Measurements from ENCODE around the gene TUSC2.

The TUSC2 gene

DNA sequence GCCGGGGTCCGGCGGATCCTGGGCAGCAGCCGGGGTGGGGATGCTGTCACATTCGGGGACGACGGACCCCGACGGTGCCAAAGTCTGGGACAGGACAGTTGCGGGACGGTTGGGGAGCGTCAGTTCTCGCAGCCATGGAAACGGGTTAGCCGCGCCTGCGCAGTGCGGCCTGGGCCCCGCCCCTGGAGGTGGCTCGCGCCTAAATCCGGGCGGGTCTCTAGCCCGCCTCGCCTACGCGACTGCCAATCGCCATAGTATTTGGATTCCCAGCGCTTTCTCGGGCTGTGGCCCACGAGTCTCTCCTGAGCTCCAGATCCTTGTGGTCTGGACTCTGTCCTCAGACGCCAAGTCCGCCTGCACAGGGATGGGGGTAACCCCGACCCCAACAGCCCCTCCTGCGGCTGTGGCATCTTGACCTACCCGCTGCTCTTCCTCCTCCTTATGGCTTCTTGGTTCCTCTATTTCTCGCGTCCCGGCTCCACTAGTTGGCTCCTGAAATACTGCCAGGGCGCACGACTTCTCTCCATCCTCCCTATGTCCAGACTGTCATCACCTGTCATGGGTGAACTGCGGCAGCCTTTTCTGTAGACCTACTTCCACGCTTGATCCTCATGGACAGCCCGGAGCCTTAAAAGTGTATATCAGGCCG lies 17.7 kb upstream of the TUSC2 start, which contains the start of gene ZMYND10:
ZMYND10 (minus strand) TSS at position 147 of the 649 bp plus-strand sequence. CDS start 153 bp downstream, outside the sequence.
- Histone ChIP-seq H3K36me3 (peaks cover 28% of the 10 kb centered on the region), H3K27ac (no peak within 1 kb of the TSS), H3K9me3 (ENCODE audit: severe bottlenecking) (no peaks in the 10 kb centered on the region), H3K4me3 (ENCODE audit: low read depth, low read length) (peak within 1 kb of the TSS; percentile 46), H3K27me3 (ENCODE audit: insufficient read depth, low read depth, severe bottlenecking) (no peaks in the 10 kb centered on the region)
- DNase-seq: peak; percentile 84
- TF ChIP-seq, protein P1, sequence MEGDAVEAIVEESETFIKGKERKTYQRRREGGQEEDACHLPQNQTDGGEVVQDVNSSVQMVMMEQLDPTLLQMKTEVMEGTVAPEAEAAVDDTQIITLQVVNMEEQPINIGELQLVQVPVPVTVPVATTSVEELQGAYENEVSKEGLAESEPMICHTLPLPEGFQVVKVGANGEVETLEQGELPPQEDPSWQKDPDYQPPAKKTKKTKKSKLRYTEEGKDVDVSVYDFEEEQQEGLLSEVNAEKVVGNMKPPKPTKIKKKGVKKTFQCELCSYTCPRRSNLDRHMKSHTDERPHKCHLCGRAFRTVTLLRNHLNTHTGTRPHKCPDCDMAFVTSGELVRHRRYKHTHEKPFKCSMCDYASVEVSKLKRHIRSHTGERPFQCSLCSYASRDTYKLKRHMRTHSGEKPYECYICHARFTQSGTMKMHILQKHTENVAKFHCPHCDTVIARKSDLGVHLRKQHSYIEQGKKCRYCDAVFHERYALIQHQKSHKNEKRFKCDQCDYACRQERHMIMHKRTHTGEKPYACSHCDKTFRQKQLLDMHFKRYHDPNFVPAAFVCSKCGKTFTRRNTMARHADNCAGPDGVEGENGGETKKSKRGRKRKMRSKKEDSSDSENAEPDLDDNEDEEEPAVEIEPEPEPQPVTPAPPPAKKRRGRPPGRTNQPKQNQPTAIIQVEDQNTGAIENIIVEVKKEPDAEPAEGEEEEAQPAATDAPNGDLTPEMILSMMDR (IDR thresholded peaks at IDR 0.05; ENCODE audit: low read depth, low read length): no peak

DNA sequence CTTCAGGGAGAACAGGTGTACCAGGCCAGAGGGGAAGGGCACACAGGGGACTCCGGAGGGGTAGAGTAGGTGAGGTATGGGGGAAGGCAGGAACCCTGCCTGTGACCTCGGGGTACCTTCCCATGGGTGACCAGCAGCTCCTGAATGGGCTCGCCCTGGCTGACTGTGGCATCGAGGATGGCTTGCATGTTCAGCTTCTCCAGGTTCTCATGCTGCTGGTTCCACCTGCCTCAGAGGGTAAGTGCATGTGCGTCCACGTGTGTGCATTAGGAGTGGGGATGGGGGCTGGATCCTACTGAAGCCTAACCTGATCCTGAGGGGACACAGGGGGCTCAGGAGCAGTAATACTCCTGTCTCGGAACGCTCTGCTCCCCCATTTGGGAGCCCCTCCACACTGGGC lies 17.0 kb upstream of the TUSC2 start:
- peak overlapping the region; percentile 46 for H3K4me3 ChIP-seq (ENCODE audit: low read depth, low read length)
- H3K9me3 ChIP-seq (ENCODE audit: severe bottlenecking): no peaks in the 10 kb centered on the region
- H3K36me3 ChIP-seq: peaks cover 28% of the 10 kb centered on the region
- DNase-seq: no peak
- no peak overlapping the region for H3K27ac ChIP-seq
- H3K27me3 ChIP-seq (ENCODE audit: insufficient read depth, low read depth, severe bottlenecking): no peaks in the 10 kb centered on the region
- TF ChIP-seq, protein P1 (IDR thresholded peaks at IDR 0.05; ENCODE audit: low read depth, low read length): no peak

DNA sequence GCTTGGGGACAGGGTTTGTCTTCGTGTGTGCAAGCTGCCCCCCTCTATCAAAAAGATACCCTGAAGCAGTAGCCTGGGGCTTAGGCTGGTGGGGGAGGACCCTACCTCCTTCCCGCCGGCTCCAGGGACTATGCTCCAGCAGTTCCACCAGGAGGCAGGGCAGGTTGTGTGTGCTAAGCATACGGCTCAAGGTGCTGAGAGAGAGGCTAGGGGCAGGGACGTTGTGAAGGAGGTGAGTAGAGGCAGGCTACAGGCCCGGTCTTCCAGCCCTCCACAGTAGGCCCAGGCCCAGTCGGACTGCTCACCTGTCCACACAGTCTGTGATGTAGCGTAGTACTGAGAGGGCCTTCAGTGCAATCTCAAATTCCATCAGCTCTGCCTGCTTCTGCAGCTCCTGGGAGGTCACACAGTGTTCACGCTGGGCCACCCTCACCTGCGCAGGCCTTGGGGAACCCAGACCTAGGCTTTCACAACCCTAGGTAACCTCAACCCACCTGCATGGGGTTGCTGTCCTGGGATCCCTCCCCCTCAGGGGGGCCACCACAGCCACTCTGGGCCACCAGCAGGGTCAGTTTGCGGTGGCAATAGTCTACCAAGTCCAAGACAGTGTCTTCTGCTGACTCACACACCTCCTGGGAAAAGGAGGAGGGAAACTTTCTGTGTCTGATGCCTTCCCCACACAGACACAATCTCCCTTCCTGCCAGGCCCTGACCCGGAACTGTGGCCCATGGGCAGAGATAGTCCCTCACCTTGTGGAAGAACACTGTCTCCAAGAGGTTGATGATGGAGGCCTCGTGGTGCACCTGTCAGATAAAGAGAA lies 15.0 kb upstream of the TUSC2 start:
- no peak overlapping the region for H3K27ac ChIP-seq
- peaks cover 12% of the 10 kb centered on the region for H3K36me3 ChIP-seq
- peak; percentile 64 for DNase-seq
- H3K27me3 ChIP-seq (ENCODE audit: insufficient read depth, low read depth, severe bottlenecking): no peaks in the 10 kb centered on the region
- TF ChIP-seq, protein P1 (IDR thresholded peaks at IDR 0.05; ENCODE audit: low read depth, low read length): peak; percentile 66
- no peak overlapping the region for H3K4me3 ChIP-seq (ENCODE audit: low read depth, low read length)
- H3K9me3 ChIP-seq (ENCODE audit: severe bottlenecking): no peaks in the 10 kb centered on the region

DNA sequence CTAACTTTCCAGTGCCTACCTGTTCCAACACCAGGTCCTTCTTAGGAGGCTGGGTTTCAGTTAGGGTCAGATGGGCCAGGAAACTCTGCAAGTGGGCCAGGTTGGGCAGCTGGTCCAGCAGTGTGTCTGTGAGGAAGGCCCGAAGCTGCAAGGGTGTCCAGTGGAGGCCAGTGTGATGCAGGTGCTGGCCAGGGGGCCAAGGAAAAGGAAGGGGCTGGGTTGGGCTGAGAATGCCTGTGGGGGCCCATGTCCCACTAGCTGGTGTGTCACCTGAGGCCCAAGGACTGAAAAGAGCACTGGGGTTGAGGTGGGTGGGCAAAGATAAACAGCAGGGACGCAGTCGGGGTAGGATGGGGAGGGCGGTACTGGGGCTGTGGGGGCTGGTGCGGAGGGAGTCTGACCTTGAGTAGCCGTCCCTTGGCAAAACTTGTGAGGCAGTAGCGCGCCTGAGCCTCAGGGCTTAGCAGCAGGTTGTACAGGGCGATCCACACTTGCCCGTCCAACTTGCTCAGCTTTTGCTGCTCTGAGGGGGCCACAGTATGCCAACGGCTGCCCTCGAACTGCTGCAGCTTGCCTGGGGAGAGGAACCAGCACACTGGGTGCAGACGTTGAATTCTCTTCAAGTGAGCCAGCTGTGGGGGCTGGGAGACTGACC lies 14.1 kb upstream of the TUSC2 start:
- no peak for DNase-seq
- H3K27me3 ChIP-seq (ENCODE audit: insufficient read depth, low read depth, severe bottlenecking): no peaks in the 10 kb centered on the region
- no peak overlapping the region for H3K4me3 ChIP-seq (ENCODE audit: low read depth, low read length)
- TF ChIP-seq, protein P1 (IDR thresholded peaks at IDR 0.05; ENCODE audit: low read depth, low read length): no peak
- peaks cover 4% of the 10 kb centered on the region for H3K36me3 ChIP-seq
- no peaks in the 10 kb centered on the region for H3K9me3 ChIP-seq (ENCODE audit: severe bottlenecking)
- no peak overlapping the region for H3K27ac ChIP-seq

DNA sequence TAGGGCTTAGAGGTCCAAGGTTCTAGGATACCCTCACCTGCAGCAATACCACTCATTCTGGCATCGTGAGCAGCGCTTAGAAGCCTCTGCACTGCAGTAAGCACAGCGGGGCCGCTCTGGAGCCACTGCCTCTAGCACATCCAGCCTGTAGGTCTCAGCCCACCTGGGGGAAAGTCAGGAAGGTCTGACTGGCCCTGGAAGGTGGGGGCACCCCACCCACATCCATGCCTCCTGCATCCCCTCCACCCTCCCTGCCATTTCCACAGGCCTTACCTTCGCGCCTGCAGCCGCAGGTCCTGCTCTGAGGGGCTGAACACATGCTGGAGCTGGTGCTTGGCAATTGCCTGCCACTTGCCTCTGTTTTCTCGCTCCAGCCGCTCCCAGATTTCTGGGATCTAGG lies 13.5 kb upstream of the TUSC2 start:
- DNase-seq: no peak
- peaks cover 5% of the 10 kb centered on the region for H3K36me3 ChIP-seq
- TF ChIP-seq, protein P1 (IDR thresholded peaks at IDR 0.05; ENCODE audit: low read depth, low read length): no peak
- H3K9me3 ChIP-seq (ENCODE audit: severe bottlenecking): no peaks in the 10 kb centered on the region
- H3K27me3 ChIP-seq (ENCODE audit: insufficient read depth, low read depth, severe bottlenecking): no peaks in the 10 kb centered on the region
- no peak overlapping the region for H3K27ac ChIP-seq
- H3K4me3 ChIP-seq (ENCODE audit: low read depth, low read length): no peak overlapping the region

Data from WERI-Rb-1 (cell line).